Osteocyte (in vitro differentiated cells): ENCODE results near the gene DNER. TPM values are rescaled to one million over a fixed set of nuclear protein-coding genes. Genes with fewer than 3 reads are reported as not detected.

Experiments used
- DNase-seq: peaks from one replicate; pipeline ENCODE4 v3.0.0; 2021; ENCODE audit warnings: mixed read lengths; ENCODE audit not compliant: unreplicated experiment; ENCODE audit errors: extremely low spot score
- H3K27ac Mint-ChIP-seq: one replicate; pipeline ENCODE4 v1.8.0; 2021; ENCODE audit warnings: mild to moderate bottlenecking, mixed read lengths; ENCODE audit not compliant: unreplicated experiment
- H3K27me3 Mint-ChIP-seq: one replicate; pipeline ENCODE4 v1.8.0; 2021; ENCODE audit warnings: mixed read lengths; ENCODE audit not compliant: unreplicated experiment
- H3K36me3 Mint-ChIP-seq: one replicate; pipeline ENCODE4 v1.8.0; 2021; ENCODE audit warnings: mixed read lengths; ENCODE audit not compliant: unreplicated experiment
- H3K4me1 Mint-ChIP-seq: one replicate; pipeline ENCODE4 v1.8.0; 2021; ENCODE audit warnings: mixed read lengths; ENCODE audit not compliant: unreplicated experiment
- H3K4me3 Mint-ChIP-seq: one replicate; pipeline ENCODE4 v1.8.0; 2021; ENCODE audit warnings: mild to moderate bottlenecking, moderate library complexity, mixed read lengths; ENCODE audit not compliant: unreplicated experiment
- H3K9me3 Mint-ChIP-seq: one replicate; pipeline ENCODE4 v1.8.0; 2021; ENCODE audit warnings: mixed read lengths; ENCODE audit not compliant: unreplicated experiment
- CTCF ChIP-seq: fragments of 200-600 bp; sonication (generic); IDR thresholded peaks from 2 replicates; pipeline ENCODE4 v1.5.0; 2021; ENCODE audit warnings: antibody characterized with exemption, mild to moderate bottlenecking, moderate library complexity
- total RNA-seq: library from RNA; stranded (reverse); gene quantifications from 2 replicates; pipeline ENCODE4 v1.2.1, GENCODE V29; 2021

DNER gene
- total RNA-seq, 1 donor from 2014 or later = 0.19 TPM

GRCh38 chr2:229414631-229415030 lies 299.7 kb downstream of the DNER start:
- no peak for TF ChIP-seq CTCF
- Mint-ChIP-seq H3K4me3 (no peak overlapping the region), H3K27me3 (no peaks in the 10 kb centered on the region), H3K9me3 (peaks cover 3% of the 10 kb centered on the region), H3K36me3 (no peaks in the 10 kb centered on the region), H3K4me1 (peaks cover 8% of the 10 kb centered on the region), H3K27ac (no peak overlapping the region)
- no peak for DNase-seq

GRCh38 chr2:229412686-229413085 lies 301.7 kb downstream of the DNER start:
- H3K27me3 Mint-ChIP-seq = no peaks in the 10 kb centered on the region
- no peaks in the 10 kb centered on the region for H3K36me3 Mint-ChIP-seq
- no peak for DNase-seq
- peaks cover 23% of the 10 kb centered on the region for H3K4me1 Mint-ChIP-seq
- TF ChIP-seq CTCF = no peak
- no peak overlapping the region for H3K4me3 Mint-ChIP-seq
- H3K27ac Mint-ChIP-seq = no peak overlapping the region
- H3K9me3 Mint-ChIP-seq = peaks cover 3% of the 10 kb centered on the region

GRCh38 chr2:229410946-229411345 lies 303.4 kb downstream of the DNER start:
- Mint-ChIP-seq H3K9me3 (peaks cover 3% of the 10 kb centered on the region), H3K36me3 (no peaks in the 10 kb centered on the region), H3K27me3 (no peaks in the 10 kb centered on the region), H3K27ac (no peak overlapping the region), H3K4me1 (peaks cover 40% of the 10 kb centered on the region), H3K4me3 (no peak overlapping the region)
- no peak for TF ChIP-seq CTCF
- no peak for DNase-seq

GRCh38 chr2:229410264-229410663 lies 304.1 kb downstream of the DNER start:
- no peaks in the 10 kb centered on the region for H3K9me3 Mint-ChIP-seq
- peaks cover 46% of the 10 kb centered on the region for H3K4me1 Mint-ChIP-seq
- no peak for TF ChIP-seq CTCF
- DNase-seq = no peak
- no peak overlapping the region for H3K4me3 Mint-ChIP-seq
- H3K36me3 Mint-ChIP-seq = no peaks in the 10 kb centered on the region
- no peaks in the 10 kb centered on the region for H3K27me3 Mint-ChIP-seq
- H3K27ac Mint-ChIP-seq = peak overlapping the region; percentile 29

- H3K27me3 Mint-ChIP-seq = no peaks in the 10 kb centered on the region
- H3K4me1 Mint-ChIP-seq = peaks cover 50% of the 10 kb centered on the region
- H3K36me3 Mint-ChIP-seq = no peaks in the 10 kb centered on the region
- no peaks in the 10 kb centered on the region for H3K9me3 Mint-ChIP-seq
- DNase-seq = no peak
- H3K4me3 Mint-ChIP-seq = no peak overlapping the region
- peak overlapping the region; percentile 29 for H3K27ac Mint-ChIP-seq
- no peak for TF ChIP-seq CTCF
Measured at GRCh38 chr2:229409751-229410181, 304.6 kb downstream of the DNER start.
